Suppressor macrophage (primary cell): ENCODE results near the gene ADD1.
A peak's percentile ranks its signal among the peaks of the same experiment; 100 is the strongest.

Source experiments
- DNase-seq, 4 experiments: peaks; one replicate each; pipeline ENCODE4 v3.0.0-alpha.2; 2020 to 2022

The ADD1 gene

GRCh38 chr4:2965262-2965661 lies 121.6 kb downstream of the ADD1 start:
- DNase-seq, result no peak

- no peak for DNase-seq
These were observed 124.7 kb downstream of the ADD1 start for GRCh38 chr4:2968381-2968780.

GRCh38 chr4:2971275-2971674 lies 127.6 kb downstream of the ADD1 start:
- DNase-seq, result no peak

GRCh38 chr4:2977211-2978088 lies 133.8 kb downstream of the ADD1 start:
- peak; percentile 42 to 78 (median 69) for DNase-seq
